HG03139 (cell line): ENCODE data around the gene EPB41L2.
"Not testable (repeated sequence)": the region's sequence is repeated elsewhere in the genome, so short reads cannot be mapped to it uniquely, and the experiment has no call there.

ENCODE experiments used
- ATAC-seq: cut with Tn5 transposase; IDR thresholded peaks from one replicate; pipeline ENCODE4 v1.9.1; 2021; ENCODE audit not compliant: unreplicated experiment

The EPB41L2 gene

DNA sequence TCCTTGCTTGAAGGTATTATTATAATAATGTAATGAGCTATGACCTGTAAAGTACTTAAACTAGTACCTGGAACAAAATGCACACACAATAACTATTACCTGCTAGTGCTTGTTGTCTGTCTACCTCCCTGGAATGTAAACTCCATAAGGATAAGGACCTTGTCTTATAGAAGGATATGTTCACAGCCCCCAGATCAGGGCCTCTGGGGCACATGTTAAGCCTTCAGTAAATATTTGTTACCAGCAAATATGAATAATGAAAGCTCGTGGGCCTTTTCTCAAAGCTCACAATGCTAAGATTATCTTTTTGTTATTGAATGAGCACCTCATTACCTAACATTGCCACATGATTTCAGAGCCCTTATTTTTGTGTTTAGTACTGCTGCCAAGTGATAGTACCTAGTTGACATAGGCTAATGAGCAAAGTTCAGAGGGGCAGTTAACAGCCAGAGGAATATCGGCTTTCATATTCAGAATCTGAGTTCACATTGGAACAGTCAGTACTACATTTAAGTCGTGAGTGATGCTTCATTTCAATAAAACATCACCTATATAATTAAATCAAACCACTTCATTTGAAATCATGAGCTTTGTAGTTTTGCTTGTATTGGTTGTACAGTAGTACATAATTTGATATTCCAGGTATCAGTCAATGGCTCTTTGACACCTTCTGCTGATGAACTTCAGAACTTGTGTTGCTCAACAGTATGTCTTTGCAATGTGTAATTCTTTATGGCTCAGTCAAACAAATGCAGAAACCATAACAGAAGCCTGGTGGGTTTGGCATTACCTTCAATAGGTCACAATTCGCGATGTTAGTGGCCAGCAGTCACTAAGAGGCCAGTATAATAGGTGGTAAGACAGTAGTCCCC, 247.6 kb downstream of the EPB41L2 start:
- ATAC-seq, result no peak

DNA sequence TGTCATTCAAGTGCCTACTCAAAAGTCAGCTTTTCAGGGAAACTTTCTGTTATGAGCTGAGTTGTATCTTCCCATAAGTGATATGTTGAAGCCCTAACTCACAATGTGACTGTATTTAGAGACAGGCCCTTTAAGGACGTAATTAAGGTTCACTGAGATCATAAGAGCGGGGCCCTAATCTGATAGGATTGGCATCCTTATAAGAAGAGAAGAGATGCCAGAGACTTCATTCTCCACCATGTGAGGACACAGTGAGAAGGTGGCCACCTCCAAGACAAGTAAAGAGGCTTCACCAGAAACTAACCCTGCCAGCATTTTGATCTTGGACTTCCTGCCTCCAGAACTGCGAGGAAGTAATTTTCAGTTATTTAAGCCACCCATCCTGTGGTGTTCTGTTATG, 248.5 kb downstream of the EPB41L2 start:
- ATAC-seq, result no peak

DNA sequence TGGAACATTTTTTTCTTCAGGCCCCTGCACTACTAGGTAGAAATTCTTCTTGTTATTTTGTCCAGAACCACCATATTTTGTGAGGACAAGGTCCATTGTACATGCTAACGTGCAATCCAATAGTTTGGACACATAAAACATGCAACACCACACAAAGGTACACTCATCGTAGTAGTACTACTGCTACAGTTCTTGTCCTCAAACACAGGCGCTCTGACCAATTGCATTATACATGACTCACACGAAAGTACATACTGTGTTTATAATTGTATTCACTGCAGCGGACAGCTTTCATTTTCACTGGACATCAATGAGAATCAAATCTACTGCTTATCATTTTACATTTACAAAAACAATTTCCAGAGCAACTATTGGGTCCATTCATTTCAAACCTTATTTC, 251.1 kb downstream of the EPB41L2 start:
- ATAC-seq, result no peak

DNA sequence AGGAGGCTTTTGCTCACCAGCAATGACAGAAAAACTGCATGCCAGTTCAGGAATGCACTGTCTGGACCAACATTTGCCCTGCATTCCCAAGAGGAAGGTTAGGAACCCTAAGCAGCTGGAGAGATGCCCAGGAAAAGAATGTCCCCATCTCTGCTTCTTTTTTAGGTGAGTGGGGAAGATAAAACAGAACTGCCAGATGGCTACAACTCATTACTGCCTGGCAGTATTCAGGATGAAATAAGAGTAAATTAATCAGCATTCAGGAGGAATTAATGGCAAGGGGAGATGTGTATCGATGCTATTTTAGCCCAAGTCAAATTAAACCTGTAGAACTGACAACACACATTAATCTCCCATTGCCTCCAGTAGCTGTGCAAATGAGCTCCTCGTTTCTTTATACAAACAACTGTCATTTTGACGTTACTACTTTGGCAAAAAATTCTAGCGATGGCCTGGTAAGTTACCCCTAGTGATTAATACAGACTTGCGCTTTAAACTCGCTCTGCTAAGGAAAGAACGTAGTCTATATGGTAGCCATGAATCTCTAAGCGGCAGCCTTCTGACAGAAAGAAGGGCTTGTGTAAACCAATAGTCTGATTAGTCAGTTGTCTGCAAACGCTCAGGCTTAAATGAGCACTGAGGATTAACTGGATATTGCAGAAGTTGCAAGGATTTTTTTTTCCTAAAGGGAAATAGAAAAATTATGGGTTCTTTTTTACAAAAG, 252.6 kb downstream of the EPB41L2 start:
- no peak for ATAC-seq

DNA sequence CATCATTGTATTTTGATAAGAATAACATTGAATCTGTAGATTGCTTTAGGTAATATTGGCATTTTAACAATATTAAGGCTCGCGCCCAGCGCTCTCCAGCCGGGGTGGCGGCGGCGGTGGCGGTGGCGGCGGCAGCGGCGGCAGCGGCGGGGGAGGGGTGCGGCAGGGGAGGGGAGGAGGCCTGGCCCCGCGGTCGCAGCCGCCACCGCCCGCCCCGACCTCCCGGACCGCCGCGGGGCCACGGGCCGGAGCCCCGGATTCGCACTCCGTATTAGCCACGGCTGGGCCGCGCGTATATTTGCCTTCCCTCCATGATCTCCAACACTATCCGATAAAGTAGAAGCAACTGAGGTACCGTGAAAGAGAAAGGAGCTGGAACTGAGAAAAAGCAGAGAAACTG, 261.7 kb downstream of the EPB41L2 start:
- not testable (repeated sequence) for ATAC-seq

DNA sequence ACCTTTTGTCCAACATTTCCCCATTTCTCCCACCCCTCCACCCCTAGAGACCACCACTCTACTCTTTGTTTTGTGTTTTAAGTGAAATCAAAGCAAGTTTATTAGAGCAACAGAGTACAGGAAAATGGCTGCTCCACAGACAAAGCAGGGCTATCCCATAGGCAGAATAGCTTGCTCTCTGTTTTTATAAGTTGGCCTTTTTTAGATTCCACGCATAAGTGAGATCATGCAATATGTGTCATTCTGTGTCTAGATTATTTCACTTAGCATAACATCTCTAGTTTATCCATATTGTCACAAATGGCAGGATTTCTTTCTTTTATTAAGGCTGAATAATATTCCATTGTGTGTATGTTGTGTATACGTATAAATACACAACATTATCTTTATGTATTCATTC, 266.0 kb downstream of the EPB41L2 start:
- no peak for ATAC-seq

DNA sequence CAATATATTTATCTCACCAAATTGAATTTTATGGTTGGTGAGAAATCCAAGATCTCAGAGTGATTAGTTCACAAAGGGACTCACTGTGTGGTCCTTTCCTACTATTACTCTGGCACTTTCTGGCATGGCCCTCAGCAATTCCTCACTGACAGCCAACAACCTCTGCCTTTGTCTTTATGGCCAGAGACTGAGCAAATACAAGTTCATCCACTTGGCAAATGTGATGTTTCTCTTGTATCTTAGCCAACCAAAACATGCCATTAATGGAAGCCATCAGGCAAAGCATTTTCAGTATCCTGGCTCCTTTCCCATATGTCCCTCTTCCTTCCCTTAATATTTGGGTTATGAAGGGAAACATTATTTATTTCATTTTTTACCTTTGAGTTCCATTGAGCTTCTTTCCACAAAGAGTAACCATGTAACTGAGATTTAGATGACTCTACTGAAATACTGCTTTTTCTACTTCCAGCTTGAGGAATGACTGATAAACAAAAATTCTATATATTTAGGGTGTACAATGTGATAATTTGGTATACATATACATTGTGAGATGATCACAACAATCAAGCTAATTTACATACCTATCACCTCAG, 266.6 kb downstream of the EPB41L2 start:
- ATAC-seq, result no peak

DNA sequence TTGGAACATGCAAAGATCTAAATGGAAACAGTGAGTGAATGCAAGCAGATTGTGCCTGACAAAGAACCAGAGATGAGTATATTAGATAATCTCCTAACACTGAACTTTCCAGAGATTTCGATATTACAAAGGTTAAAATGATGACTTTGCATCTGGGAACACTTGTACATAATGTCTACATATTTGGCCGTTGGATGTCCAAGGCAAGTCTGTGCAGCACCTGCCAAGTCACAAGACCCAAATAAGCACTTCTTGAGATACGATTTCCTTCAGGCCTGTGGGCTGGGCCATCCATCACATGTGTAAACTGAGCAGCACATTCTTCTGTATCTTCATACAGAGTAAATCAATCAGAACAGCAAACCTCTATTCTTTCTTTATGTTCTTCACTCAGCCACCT, 268.3 kb downstream of the EPB41L2 start:
- ATAC-seq, result no peak

DNA sequence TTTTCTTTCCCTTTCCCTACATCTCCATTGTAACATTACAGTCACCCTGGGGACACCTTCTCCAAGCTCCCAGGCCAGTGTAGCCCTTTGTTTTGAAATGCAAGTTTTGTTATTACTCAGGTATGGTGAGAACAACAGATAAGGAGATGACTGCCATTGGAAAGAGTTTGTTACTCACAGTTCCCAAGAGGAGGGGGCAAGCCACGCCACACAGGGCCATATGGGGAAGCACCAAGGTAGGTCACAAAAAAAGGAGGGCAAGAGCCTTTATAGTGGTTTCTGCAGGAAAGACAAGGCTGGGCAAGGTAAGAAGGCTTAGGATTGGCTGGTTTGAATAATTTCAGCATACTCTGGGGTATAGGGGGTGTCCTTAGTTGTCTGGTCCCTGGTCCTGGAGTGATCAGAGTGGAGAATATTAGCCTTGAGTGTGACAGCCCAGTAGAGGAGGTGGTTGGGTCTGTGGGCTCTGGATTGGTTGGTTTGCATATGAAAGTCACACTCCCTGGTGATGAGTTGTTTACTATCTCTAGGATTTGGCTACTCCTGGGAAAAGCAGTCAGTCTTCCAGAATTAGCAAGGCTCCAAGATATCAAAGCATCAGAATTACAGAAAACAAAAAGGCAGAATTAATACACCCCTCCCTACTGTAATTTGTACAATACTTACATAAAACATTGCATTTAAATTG, 268.9 kb downstream of the EPB41L2 start:
- ATAC-seq, result no peak
